Activated naive CD4-positive, alpha-beta T cell treated with anti-CD3 and anti-CD28 coated beads, Interleukin-2, amount 50 U/mL, for 16 hours (primary cell): ENCODE measurements around the gene HS3ST3B1.

Experiments
- DNase-seq: peaks from one replicate; pipeline ENCODE4 v3.0.0-alpha.2; 2020

HS3ST3B1 gene

GRCh38 chr17:14303343-14304221 is 2.7 kb downstream of the HS3ST3B1 start:
- DNase-seq, result peak; percentile 43

GRCh38 chr17:14304222-14304772 is 3.4 kb downstream of the HS3ST3B1 start:
- no peak for DNase-seq

GRCh38 chr17:14304773-14305517 is 4.1 kb downstream of the HS3ST3B1 start:
- no peak for DNase-seq

GRCh38 chr17:14305785-14306496 is 5.1 kb downstream of the HS3ST3B1 start:
- DNase-seq, result no peak

GRCh38 chr17:14306596-14306995 is 5.7 kb downstream of the HS3ST3B1 start:
- no peak for DNase-seq

GRCh38 chr17:14307560-14308024 is 6.7 kb downstream of the HS3ST3B1 start:
- DNase-seq, result no peak

- DNase-seq, result no peak
Measured at GRCh38 chr17:14308636-14308964, 7.7 kb downstream of the HS3ST3B1 start.

GRCh38 chr17:14308965-14309879 is 8.3 kb downstream of the HS3ST3B1 start:
- peak; percentile 91 for DNase-seq

GRCh38 chr17:14310101-14310500 is 9.2 kb downstream of the HS3ST3B1 start:
- DNase-seq, result no peak

GRCh38 chr17:14310605-14311004 is 9.7 kb downstream of the HS3ST3B1 start:
- DNase-seq, result no peak

GRCh38 chr17:14311186-14311705 is 10.4 kb downstream of the HS3ST3B1 start:
- DNase-seq, result no peak

- DNase-seq, result no peak
Measured at GRCh38 chr17:14311981-14312380, 11.1 kb downstream of the HS3ST3B1 start.

GRCh38 chr17:14312522-14312921 is 11.6 kb downstream of the HS3ST3B1 start:
- no peak for DNase-seq

GRCh38 chr17:14316126-14316832 is 15.4 kb downstream of the HS3ST3B1 start:
- DNase-seq, result no peak

- no peak for DNase-seq
Measured at GRCh38 chr17:14317383-14317782, 16.5 kb downstream of the HS3ST3B1 start.

GRCh38 chr17:14318109-14318917 is 17.4 kb downstream of the HS3ST3B1 start:
- no peak for DNase-seq

- no peak for DNase-seq
Measured at GRCh38 chr17:14318918-14319205, 18.0 kb downstream of the HS3ST3B1 start.

GRCh38 chr17:14320098-14320497 is 19.2 kb downstream of the HS3ST3B1 start:
- DNase-seq, result no peak

GRCh38 chr17:14320734-14321475 is 20.0 kb downstream of the HS3ST3B1 start:
- no peak for DNase-seq
